Gastroesophageal sphincter (tissue), 4 donors: ENCODE results near the gene C5AR1. TPM values are rescaled to one million over a fixed set of nuclear protein-coding genes. Genes with fewer than 3 reads are reported as not detected.

ENCODE experiments used
- ATAC-seq: fragments of 150-250 bp; one replicate; pipeline ENCODE4 v1.9.1; 2016; ENCODE audit warnings: mild to moderate bottlenecking, moderate library complexity
- H3K27ac ChIP-seq, 4 donors: fragments of 200-600 bp; sonication (generic) in 3 of 4; 1 replicate in 3 of 4; 2 replicates in 1 of 4; pipeline ENCODE4 v1.5.1; 2016 to 2019
- H3K27me3 ChIP-seq: fragments of 200-600 bp; sonication (generic); one replicate; pipeline ENCODE4 v1.5.1; 2019
- H3K36me3 ChIP-seq, 2 donors: fragments of 200-600 bp; sonication (generic); one replicate each; pipeline ENCODE4 v1.5.1; 2019; ENCODE audit warnings: control low read depth in 1 of 2
- H3K4me1 ChIP-seq, 3 donors: fragments of 200-600 bp; sonication (generic); 1 replicate in 2 of 3; 2 replicates in 1 of 3; pipeline ENCODE4 v1.5.1; 2016 to 2019; ENCODE audit warnings: control low read depth in 2 of 3
- H3K4me3 ChIP-seq, 2 donors: fragments of 200-600 bp; sonication (generic); one replicate each; pipeline ENCODE4 v1.5.1; 2019; ENCODE audit warnings: mild to moderate bottlenecking in 1 of 2, moderate library complexity in 1 of 2
- H3K9me3 ChIP-seq, 3 donors: fragments of 200-600 bp; sonication (generic); one replicate each; pipeline ENCODE4 v1.5.1; 2017 to 2019; ENCODE audit warnings: control low read depth in 2 of 3
- EP300 ChIP-seq: sonication (generic); formaldehyde crosslinking; IDR thresholded peaks from one replicate; pipeline ENCODE4 v1.6.1; 2017; ENCODE audit warnings: antibody characterized with exemption, mild to moderate bottlenecking
- POLR2A ChIP-seq, 2 donors: fragments of 450-650 bp; IDR thresholded peaks; one replicate each; pipeline ENCODE4 v1.6.1; 2017; ENCODE audit warnings: antibody characterized with exemption in 2 of 2, mild to moderate bottlenecking in 2 of 2, moderate library complexity in 1 of 2
- POLR2AphosphoS5 ChIP-seq: sonication (generic); formaldehyde crosslinking; IDR thresholded peaks from one replicate; pipeline ENCODE4 v1.6.1; 2017; ENCODE audit warnings: antibody characterized with exemption
- WGBS, 2 donors: methylation state at CpG; one replicate each; pipeline ENCODE4 v1.1.5; 2018; ENCODE audit warnings: low coverage in 1 of 2; 5-methylcytosine and 5-hydroxymethylcytosine counted together
- total RNA-seq, 4 donors: library from RNA; depleted of rRNA; stranded (reverse); fragments of >200 nt; gene quantifications; one replicate each; pipeline ENCODE4 v1.1.0, GENCODE V29; 2016
- TF ChIP-seq, protein P1 (sequence below), 4 experiments: fragments of 200-600 bp in 2 of 4; fragments of 450-650 bp in 2 of 4; sonication (generic) in 1 of 4; IDR thresholded peaks; one replicate each; pipeline ENCODE4 v1.5.1; 2017 to 2019; ENCODE audit warnings: antibody characterized with exemption in 4 of 4, mild to moderate bottlenecking in 2 of 4, moderate library complexity in 2 of 4

C5AR1 gene
- total RNA-seq, 4 donors from 2014 or later = 1.4 to 19.7 (median 7.0) TPM

DNA sequence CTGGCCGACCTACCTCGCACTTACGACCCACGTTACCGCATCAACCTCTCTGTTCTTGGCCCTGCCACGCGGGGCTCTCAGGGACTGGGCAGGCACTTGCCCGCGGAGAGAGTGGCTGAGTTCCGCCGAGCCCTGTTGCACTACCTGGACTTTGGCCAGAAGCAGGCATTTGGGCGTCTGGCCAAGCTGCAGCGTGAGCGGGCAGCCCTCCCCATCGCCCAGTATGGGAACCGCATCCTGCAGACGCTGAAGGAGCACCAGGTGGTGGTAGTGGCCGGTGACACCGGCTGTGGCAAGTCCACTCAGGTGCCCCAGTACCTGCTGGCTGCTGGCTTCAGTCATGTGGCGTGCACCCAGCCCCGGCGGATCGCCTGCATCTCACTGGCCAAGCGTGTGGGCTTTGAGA is 43.6 kb downstream of the C5AR1 start:
- TF ChIP-seq POLR2A (IDR thresholded peaks at IDR 0.05) (no peak), EP300 (no peak), POLR2AphosphoS5 (no peak)
- TF ChIP-seq, protein P1, sequence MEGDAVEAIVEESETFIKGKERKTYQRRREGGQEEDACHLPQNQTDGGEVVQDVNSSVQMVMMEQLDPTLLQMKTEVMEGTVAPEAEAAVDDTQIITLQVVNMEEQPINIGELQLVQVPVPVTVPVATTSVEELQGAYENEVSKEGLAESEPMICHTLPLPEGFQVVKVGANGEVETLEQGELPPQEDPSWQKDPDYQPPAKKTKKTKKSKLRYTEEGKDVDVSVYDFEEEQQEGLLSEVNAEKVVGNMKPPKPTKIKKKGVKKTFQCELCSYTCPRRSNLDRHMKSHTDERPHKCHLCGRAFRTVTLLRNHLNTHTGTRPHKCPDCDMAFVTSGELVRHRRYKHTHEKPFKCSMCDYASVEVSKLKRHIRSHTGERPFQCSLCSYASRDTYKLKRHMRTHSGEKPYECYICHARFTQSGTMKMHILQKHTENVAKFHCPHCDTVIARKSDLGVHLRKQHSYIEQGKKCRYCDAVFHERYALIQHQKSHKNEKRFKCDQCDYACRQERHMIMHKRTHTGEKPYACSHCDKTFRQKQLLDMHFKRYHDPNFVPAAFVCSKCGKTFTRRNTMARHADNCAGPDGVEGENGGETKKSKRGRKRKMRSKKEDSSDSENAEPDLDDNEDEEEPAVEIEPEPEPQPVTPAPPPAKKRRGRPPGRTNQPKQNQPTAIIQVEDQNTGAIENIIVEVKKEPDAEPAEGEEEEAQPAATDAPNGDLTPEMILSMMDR (IDR thresholded peaks at IDR 0.05) = no peak
- H3K36me3 ChIP-seq = peaks cover 0 to 62% of the 10 kb centered on the region in 2 donors
- H3K27ac ChIP-seq = no peak overlapping the region
- H3K4me1 ChIP-seq = peaks cover 0 to 48% (median 12%) of the 10 kb centered on the region in 3 donors
- peaks cover 0 to 5% (median 0%) of the 10 kb centered on the region in 3 donors for H3K9me3 ChIP-seq
- no peaks in the 10 kb centered on the region for H3K27me3 ChIP-seq
- ATAC-seq = no peak
- 89 to 96% methylated on average over 3 to 5 of the region's 24 CpGs for WGBS, 2 donors
- H3K4me3 ChIP-seq = no peak overlapping the region

DNA sequence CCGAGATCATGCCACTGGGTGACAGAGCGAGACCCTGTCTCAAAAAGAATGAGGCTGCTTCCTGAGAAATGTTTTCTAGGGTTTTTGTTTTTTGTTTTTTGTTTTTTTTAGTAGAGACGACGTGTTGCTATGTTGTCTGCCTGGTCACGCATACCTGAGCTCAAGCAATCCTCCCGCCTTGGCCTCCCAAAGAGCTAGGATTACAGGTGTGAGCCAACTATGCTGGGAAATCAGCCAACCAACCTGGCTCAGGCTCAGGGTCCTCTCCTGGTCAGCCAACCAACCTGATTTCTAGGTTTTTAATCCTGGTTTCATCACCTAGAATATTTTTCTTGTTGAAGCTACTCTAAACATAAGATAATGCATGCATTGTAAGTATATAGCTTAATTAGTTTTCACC is 47.2 kb downstream of the C5AR1 start:
- TF ChIP-seq EP300 (no peak), POLR2AphosphoS5 (no peak), POLR2A (IDR thresholded peaks at IDR 0.05) (no peak)
- TF ChIP-seq, protein P1 (IDR thresholded peaks at IDR 0.05) = no peak
- WGBS, 2 donors = 91 to 94% methylated on average over 2 to 6 of the region's 6 CpGs

DNA sequence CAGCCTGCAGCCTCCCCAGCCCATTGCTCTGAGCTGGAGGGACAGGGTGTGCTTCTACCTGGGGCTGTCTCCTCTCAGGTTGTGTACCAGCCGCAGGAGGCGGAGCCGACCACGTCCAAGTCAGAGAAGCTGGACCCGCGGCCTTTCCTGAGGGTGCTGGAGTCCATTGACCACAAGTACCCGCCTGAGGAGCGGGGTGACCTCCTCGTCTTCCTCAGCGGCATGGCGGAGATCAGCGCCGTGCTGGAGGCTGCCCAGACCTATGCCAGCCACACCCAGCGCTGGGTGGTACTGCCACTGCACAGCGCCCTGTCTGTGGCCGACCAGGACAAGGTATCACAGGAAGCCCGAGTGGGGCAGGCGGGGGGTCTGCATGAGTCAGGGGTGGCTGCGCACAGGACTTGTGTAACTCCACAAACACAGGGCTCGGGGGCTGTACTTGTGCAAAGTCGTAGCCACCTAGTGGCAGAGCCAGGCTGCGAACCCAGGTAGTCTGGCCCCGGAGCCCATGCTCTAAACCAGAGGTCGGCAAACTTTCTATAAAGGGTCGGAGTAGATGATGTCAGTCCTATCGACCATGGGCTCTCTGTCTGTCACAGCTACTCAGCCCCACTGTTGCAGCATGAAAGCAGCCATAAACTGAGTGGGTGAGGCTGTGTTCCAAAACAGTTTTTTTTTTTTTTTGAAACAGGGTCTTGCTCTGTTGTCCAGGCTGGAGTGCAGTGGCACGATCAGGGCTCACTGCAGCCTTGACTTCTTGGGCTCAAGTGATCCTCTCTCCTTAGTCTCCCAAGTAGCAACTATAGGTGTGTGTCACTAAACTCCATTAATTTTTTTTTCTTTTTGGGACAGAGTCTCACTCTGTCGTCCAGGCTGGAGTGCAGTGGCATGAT is 48.4 kb downstream of the C5AR1 start:
- Histone ChIP-seq H3K4me3 (no peak overlapping the region), H3K36me3 (peaks cover 0 to 100% of the 10 kb centered on the region in 2 donors), H3K27me3 (no peaks in the 10 kb centered on the region), H3K9me3 (peaks cover 0 to 5% (median 0%) of the 10 kb centered on the region in 3 donors), H3K4me1 (peaks cover 0 to 14% (median 0%) of the 10 kb centered on the region in 3 donors), H3K27ac (no peak overlapping the region)
- no peak for ATAC-seq
- WGBS, 2 donors = 88% methylated on average over 7 of the region's 28 CpGs; no CpG with 5 or more reads in 1 of the 2 donors
- TF ChIP-seq EP300 (no peak), POLR2A (IDR thresholded peaks at IDR 0.05) (no peak), POLR2AphosphoS5 (no peak)
- TF ChIP-seq, protein P1 (IDR thresholded peaks at IDR 0.05) = no peak

More for the DNA sequence above, 47.2 kb downstream of the C5AR1 start:
- no peak for ATAC-seq
- Histone ChIP-seq H3K27ac (no peak overlapping the region), H3K4me3 (no peak overlapping the region), H3K4me1 (peaks cover 0 to 18% (median 0%) of the 10 kb centered on the region in 3 donors), H3K27me3 (no peaks in the 10 kb centered on the region), H3K9me3 (peaks cover 0 to 5% (median 0%) of the 10 kb centered on the region in 3 donors), H3K36me3 (peaks cover 0 to 98% of the 10 kb centered on the region in 2 donors)

DNA sequence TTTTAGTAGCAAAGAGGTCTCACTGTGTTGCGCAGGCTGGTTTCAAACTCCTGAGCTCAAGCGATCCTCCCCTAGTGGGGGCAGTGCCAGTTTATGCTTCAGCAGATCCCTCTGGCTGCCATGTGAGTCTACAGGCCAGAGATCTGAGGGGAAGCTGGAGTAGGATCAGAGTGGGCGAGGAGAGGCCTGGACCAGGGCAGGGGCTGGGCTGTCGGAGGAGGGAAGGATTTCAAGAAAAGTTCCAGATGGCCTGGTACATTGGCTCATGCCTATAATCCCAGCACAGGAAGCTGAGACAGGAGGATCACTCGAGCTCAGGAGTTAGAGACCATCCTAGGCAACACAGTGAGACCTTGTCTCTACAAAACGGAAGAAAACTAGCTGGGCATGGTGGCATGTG is 49.3 kb downstream of the C5AR1 start:
- no peak overlapping the region for H3K4me3 ChIP-seq
- WGBS, 2 donors = 50% methylated on average over 2 of the region's 6 CpGs; no CpG with 5 or more reads in 1 of the 2 donors
- no peak for ATAC-seq
- H3K9me3 ChIP-seq = peaks cover 0 to 5% (median 0%) of the 10 kb centered on the region in 3 donors
- no peaks in the 10 kb centered on the region for H3K27me3 ChIP-seq
- peaks cover 0 to 10% (median 0%) of the 10 kb centered on the region in 3 donors for H3K4me1 ChIP-seq
- TF ChIP-seq POLR2A (IDR thresholded peaks at IDR 0.05) = no peak
- TF ChIP-seq EP300 = no peak
- TF ChIP-seq POLR2AphosphoS5 = no peak
- TF ChIP-seq, protein P1 (IDR thresholded peaks at IDR 0.05) = no peak
- peaks cover 0 to 100% of the 10 kb centered on the region in 2 donors for H3K36me3 ChIP-seq
- no peak overlapping the region for H3K27ac ChIP-seq

DNA sequence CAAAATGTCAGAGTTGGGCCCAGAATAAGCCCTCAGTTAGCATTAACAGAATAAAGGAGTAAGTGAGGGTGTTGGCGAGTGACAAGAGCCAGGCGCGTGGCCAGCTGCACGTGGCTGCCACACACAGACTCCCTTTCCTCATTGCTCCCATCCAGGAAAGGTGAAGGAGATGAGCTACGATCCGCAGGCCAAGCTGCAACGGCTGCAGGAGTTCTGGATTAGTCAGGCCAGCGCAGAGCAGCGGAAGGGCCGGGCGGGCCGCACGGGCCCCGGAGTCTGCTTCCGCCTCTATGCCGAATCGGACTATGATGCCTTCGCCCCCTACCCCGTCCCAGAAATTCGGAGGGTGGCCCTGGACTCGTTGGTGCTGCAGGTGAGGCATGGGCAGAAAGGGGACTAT is 52.7 kb downstream of the C5AR1 start:
- Histone ChIP-seq H3K4me3 (no peak overlapping the region), H3K27ac (no peak overlapping the region), H3K36me3 (peaks cover 0 to 100% of the 10 kb centered on the region in 2 donors), H3K4me1 (no peaks in the 10 kb centered on the region), H3K9me3 (peaks cover 0 to 5% (median 0%) of the 10 kb centered on the region in 3 donors), H3K27me3 (no peaks in the 10 kb centered on the region)
- WGBS, 2 donors = 88 to 89% methylated on average over 10 to 12 of the region's 21 CpGs
- TF ChIP-seq, protein P1 (IDR thresholded peaks at IDR 0.05) = no peak
- TF ChIP-seq EP300 (no peak), POLR2A (IDR thresholded peaks at IDR 0.05) (no peak), POLR2AphosphoS5 (no peak)
- no peak for ATAC-seq
